Measurements from ENCODE around the gene DIAPH3.

- TF ChIP-seq CTCF (IDR thresholded peaks at IDR 0.05) (no peak), POLR2A (IDR thresholded peaks at IDR 0.05) (no peak)
Observed at GRCh38 chr13:59658027-59658737, 505.5 kb downstream of the DIAPH3 start.
